OCI-LY7 (cell line): ENCODE data around the gene DNAJC27.

Experiments used
- EZH2phosphoT487 ChIP-seq: fragments of 200-600 bp; sonication (generic); IDR thresholded peaks from 2 replicates; pipeline ENCODE4 v1.6.1; 2018; ENCODE audit warnings: low read depth, borderline replicate concordance, mild to moderate bottlenecking, mixed run types, antibody characterized with exemption, low read length, moderate library complexity, mixed read lengths
- TF ChIP-seq, protein P1 (sequence below): fragments of 200-600 bp; sonication (generic); conservative IDR thresholded peaks from 2 replicates; pipeline ENCODE4 v1.5.1; 2014; ENCODE audit warnings: mild to moderate bottlenecking, antibody characterized with exemption, low read length, moderate library complexity, mixed read lengths

DNA sequence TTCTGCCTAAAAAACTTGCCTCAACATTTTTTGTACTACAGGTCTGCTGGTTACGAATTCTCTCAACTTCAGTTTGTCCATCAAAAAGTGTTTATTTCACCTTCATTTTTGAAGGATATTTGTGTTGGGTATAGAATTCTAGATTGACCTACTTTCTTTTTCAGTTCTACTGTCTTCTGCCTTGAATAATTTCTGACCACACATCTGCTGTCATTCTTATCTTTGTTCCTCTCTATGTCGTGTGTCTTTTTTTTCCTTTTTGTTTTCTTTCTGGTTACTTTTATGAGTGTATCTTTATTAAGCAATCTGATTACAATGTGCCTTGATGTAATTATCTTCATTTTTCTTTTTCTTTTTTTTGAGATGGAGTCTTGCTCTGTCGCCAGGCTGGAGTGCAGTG lies 77.0 kb downstream of the DNAJC27 start:
- TF ChIP-seq, protein P1, sequence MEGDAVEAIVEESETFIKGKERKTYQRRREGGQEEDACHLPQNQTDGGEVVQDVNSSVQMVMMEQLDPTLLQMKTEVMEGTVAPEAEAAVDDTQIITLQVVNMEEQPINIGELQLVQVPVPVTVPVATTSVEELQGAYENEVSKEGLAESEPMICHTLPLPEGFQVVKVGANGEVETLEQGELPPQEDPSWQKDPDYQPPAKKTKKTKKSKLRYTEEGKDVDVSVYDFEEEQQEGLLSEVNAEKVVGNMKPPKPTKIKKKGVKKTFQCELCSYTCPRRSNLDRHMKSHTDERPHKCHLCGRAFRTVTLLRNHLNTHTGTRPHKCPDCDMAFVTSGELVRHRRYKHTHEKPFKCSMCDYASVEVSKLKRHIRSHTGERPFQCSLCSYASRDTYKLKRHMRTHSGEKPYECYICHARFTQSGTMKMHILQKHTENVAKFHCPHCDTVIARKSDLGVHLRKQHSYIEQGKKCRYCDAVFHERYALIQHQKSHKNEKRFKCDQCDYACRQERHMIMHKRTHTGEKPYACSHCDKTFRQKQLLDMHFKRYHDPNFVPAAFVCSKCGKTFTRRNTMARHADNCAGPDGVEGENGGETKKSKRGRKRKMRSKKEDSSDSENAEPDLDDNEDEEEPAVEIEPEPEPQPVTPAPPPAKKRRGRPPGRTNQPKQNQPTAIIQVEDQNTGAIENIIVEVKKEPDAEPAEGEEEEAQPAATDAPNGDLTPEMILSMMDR = no peak
- TF ChIP-seq EZH2phosphoT487 = no peak
